Adipose tissue (tissue), 3 donors: Measurements from ENCODE around the gene PLGRKT. TPM values are rescaled to one million over a fixed set of nuclear protein-coding genes. Genes with fewer than 3 reads are reported as not detected.
A peak's percentile ranks its signal among the peaks of the same experiment; 100 is the strongest.
"Not testable (repeated sequence)": the region's sequence is repeated elsewhere in the genome, so short reads cannot be mapped to it uniquely, and the experiment has no call there.

Experiments
- H3K27ac ChIP-seq: one replicate; pipeline ENCODE4 v1.5.1; 2013; ENCODE audit warnings: low read depth, low read length
- WGBS, 3 donors: extraction: QIAGEN DNeasy Blood & Tissue Kit; methylation state at CpG; one replicate each; pipeline ENCODE4 v1.1.7; 2013; 5-methylcytosine and 5-hydroxymethylcytosine counted together
- polyA plus RNA-seq, 3 donors: library from polyadenylated mRNA; stranded (reverse); fragments of 200-250 nt; gene quantifications; one replicate each; pipeline ENCODE4 v1.2.3, GENCODE V29; 2013
- donor health status: healthy with polysubstance abuse.
- donor health status: Bipolar disorder and iron deficiency.
- donor health status: healthy.

Gene PLGRKT
- polyA plus RNA-seq = 10 to 100 TPM in 2 of 3 donors, 1 to 10 TPM in 1; 8.4 to 20.2 (median 12.4) TPM

DNA sequence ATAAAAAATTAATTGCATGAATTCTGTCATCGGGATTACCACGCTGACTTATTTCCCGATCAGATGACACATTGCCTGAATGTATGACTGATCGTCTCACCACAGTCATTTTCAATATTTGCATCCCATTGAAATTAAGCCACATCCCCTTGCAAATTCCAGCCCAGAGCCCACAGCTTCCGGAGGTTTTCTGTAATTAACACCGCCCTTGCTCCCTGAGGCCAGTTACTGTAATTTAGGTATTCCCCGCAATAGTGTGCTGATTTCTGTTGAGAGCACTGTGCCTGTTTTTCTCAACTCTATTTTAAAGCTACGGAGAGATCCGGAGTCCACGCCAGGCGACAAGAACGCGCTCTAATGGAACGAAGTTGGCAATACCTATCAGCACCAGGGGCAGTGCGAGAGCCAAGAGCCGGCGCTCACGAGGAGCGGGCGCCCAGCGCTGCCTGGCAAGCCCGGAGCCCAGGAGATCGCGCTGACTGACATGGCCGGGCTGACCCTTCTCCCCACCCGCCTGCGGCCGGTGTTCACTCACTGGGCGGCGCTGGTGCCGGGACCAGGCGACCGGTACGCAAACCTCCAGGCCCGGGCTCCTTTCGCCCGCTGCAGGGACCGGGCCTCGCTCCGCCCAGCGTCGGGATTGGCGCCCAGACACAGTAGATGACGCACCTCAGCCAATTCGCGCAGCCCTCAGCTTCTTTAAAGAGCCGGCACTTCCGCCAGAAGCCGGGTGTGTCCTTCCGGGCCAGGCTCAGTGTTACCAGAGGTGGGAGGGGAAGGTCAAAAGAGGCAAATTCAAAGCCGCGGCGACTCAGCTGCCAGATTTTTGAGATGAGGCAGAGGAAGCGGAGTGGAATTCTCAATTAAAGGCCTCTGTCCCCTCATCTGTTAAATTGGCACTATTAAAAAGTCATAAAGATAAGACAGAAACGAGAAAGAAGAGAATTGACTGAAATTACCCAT lies at the start of gene PLGRKT:
TSS of gene PLGRKT (minus strand) at position 672 of the 963 bp plus-strand sequence. CDS start 5,948 bp downstream, outside the sequence.
- WGBS, 3 donors = 0 to 1% (median 0%) methylated on average over 55 of the region's 55 CpGs

DNA sequence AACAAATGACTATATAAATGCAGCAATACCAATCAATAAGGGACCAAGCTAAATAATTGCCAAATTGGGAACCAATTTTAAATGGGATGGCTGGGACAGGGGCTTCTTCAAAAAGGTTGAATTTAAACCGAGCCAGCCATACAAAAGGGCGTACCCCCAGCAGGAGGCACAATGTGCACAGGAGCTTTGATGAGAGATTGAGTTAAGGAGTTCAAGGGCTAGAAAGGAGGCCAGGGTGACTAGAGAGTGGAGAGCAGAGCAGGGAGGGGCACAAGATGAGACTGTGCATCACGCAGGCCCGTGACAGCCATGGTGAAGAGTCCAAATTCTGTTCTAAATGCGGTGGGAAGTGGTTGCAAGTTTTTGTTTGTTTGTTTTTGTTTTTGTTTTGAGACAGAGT lies 49.3 kb upstream of the PLGRKT start:
- WGBS, 3 donors = 89 to 98% (median 92%) methylated on average over 5 of the region's 5 CpGs
- no peak overlapping the region for H3K27ac ChIP-seq

More for the DNA sequence above, at the start of gene PLGRKT:
- peak within 1 kb of the TSS; percentile 85 for H3K27ac ChIP-seq

DNA sequence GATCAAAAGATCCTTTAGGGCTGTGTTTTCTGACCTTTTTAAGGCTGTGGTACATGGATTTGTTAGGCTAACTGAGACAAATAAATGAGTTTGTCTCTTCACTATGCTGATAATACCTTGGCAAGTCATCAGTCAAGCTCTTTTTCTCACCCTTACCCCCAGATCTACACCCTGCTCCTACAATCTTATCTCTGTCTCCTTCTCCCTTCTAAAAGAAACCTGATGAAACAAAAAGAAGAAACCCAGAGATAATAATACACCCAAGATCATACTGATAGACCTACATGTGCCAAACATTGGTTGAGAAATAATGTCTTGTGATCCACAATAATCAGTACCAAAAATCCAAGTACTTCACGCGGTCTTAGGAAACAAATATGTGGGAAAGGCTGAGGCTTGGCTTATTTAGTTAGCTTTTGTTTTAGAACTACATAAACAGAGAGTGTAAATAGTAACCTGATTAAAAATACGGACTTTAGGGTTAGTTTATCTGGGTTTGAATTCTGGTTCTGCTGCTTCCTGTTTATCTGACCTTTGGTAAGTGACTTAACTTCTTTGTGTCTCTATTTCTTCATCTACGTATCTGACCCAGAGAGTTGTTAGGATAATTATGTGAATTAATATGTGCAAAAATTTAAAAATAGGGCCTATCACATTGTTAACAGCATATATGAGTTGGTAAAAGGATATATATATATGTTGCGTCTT lies 47.8 kb upstream of the PLGRKT start:
- 66 to 89% (median 79%) methylated on average over 5 of the region's 5 CpGs for WGBS, 3 donors
- H3K27ac ChIP-seq = no peak overlapping the region

- WGBS, 3 donors = 61 to 97% (median 69%) methylated on average over 2 of the region's 2 CpGs
- H3K27ac ChIP-seq = no peak overlapping the region
Observed at GRCh38 chr9:5483306-5483705, 45.6 kb upstream of the PLGRKT start.

DNA sequence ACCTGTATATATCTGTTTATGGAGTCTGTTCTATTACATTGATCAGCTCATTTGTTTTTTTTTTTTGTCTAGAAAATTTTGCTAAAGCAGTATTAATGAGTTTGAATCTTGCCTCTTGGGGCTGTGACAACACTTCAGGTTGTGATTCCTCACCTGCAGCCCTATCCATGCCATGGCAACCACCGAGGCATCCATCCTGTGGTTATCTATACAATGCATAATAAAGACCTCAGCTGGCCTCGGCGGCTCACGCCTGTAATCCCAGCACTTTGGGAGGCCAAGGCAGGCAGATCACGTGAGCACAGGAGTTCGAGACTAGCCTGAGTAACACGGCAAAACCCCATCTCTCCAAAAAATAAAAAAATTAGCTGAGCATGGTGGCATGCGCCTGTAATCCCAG lies 44.5 kb upstream of the PLGRKT start:
- 86 to 92% (median 88%) methylated on average over 8 of the region's 8 CpGs for WGBS, 3 donors
- H3K27ac ChIP-seq = no peak overlapping the region

DNA sequence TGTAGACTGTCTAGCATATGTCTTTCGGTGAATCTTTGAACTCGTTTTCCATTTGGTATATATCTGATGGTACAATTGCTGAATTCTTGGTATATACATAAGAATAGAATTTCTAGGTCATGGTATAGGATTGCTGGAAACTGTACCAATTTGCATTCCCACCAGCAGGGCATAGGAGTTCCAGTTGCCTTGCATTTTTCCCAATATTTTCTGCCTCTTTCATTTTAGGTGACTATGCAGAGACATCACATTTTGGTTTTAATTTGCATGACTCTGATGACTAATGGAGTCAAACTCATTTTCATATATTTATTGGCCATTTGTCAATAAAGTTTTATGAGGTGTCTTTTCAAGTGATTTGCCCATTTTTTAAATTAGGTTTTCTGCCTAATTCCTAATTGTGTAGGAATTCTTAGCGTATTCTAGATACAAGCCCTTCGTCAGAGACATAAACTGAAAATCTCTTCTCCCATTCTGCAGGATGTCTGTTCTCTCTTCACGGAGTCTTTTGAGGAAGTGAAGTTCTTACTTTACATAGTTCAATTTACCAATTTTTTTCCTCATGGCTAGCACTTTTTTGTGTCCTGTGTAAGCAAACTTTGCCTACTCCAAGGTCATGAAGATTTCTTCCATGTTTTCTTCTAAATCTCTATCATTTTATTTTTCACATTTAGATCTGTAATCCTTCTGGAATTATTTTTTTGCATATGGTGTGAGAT lies 43.8 kb upstream of the PLGRKT start:
- no peak overlapping the region for H3K27ac ChIP-seq
- 79 to 93% (median 82%) methylated on average over 5 of the region's 5 CpGs for WGBS, 3 donors

DNA sequence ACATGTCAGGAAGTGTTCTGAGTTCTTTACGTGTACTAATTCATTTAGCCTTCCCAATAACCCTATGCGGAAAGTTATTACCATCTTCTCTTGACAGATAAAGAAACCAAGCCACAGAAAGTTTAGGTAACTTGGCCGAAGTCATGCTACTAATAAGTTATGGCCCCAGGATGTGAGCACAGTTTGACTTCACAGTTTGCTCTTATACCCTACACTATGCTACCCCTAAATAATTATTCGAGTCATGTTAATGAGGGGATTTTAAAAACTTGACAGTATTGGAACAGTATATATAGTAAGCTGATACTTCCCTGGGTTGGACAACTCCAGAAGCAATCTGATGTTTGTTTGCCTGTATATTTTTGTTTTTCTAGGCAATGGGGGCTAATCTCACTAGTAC lies 43.2 kb upstream of the PLGRKT start:
- 93 to 96% (median 94%) methylated on average over 4 of the region's 4 CpGs for WGBS, 3 donors
- no peak overlapping the region for H3K27ac ChIP-seq

DNA sequence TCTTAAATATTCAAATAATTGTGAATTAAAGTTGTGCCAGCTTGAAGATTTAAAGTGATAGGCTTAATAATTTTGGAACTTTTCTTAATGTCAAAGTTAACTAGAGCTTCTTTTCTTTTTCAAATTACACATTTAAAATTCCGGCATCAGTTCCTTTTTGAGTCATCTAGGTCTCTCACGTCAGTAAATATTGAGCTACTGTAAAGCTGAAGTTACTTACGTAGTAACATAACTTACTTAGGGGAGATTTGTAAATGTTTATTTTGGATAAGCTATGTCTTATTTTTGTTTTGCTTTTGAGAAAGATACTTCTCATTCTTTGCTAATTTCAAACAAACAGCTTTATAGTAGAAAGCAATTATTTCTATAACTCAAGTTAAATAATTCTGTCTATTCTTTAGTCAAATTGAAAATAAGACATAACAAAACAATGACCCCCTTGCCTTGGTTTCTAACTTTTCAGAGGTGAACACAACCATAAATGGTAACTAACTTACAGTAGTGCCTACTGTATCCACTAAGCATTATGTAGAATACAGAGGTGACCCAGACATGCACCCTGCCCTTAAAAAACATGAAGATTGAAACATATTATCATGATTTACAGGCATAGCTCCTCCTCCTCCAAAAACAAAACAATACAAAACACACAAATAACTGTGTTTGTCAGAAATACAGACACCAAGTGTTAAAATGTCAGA lies 42.4 kb upstream of the PLGRKT start:
- H3K27ac ChIP-seq = no peak overlapping the region
- 77 to 90% (median 82%) methylated on average over 3 of the region's 3 CpGs for WGBS, 3 donors

DNA sequence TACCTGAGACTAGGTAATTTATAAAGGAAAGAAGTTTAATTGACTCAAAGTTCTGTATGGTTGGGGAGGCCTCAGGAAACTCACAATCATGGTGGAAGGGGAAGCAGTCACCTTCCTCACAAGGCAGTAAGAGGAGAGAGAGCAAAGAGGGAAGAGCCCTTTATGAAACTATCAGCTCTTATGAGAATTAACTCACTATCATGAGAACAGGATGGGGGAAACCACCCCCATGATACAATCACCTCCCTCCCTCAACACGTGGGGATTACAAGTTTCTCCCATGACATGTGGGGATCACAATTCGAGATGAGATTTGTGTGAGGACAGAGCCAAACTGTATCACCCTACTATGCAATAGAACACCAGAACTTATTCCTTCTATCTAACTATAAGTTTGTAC lies 40.5 kb upstream of the PLGRKT start:
- no peak overlapping the region for H3K27ac ChIP-seq
- WGBS, 3 donors = 74 to 81% (median 78%) methylated on average over 2 of the region's 2 CpGs

- 91 to 98% (median 96%) methylated on average over 2 of the region's 2 CpGs for WGBS, 3 donors
Observed at GRCh38 chr9:5475611-5476010, 37.9 kb upstream of the PLGRKT start.

DNA sequence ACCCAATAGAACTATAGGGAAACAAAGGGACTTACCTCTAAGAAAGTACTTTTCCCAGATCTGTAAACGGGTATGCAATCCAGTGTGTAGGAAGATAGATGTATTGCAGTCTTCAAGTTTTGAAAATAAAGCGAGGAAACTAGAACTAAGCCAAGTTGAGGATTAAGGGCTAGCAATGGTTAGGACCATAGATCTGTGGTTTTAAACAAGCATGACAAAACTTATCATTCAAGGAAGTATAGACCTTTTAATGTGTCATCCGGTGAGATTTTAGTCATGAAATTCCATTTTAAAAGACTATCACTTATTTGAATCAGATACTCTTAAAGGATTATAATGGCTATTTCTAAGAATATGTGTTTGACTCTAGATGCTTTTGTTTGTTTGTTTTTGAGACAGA lies 33.1 kb upstream of the PLGRKT start:
- no peak overlapping the region for H3K27ac ChIP-seq
- 91 to 96% (median 95%) methylated on average over 3 of the region's 3 CpGs for WGBS, 3 donors

More at GRCh38 chr9:5475611-5476010, 37.9 kb upstream of the PLGRKT start:
- H3K27ac ChIP-seq = not testable (repeated sequence)

DNA sequence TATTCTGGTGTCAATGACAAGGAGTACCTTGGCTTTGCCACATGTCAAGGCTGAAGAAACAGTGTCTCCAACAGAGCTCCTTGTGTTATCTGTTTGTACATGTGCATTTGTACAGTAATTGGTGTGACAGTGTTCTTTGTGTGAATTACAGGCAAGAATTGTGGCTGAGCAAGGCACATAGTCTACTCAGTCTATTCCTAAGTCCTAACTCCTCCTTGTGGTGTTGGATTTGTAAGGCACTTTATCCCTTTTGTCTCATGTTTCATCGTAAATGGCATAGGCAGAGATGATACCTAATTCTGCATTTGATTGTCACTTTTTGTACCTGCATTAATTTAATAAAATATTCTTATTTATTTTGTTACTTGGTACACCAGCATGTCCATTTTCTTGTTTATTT lies 32.4 kb upstream of the PLGRKT start:
- no peak overlapping the region for H3K27ac ChIP-seq
- 82 to 95% (median 92%) methylated on average over 1 of the region's 1 CpG for WGBS, 3 donors

- H3K27ac ChIP-seq = no peak overlapping the region
- 67 to 85% (median 71%) methylated on average over 5 of the region's 5 CpGs for WGBS, 3 donors
Observed at GRCh38 chr9:5468850-5469249, 31.1 kb upstream of the PLGRKT start.

GRCh38 chr9:5466766-5467165 lies 29.0 kb upstream of the PLGRKT start:
- WGBS, 3 donors = 56 to 82% (median 71%) methylated on average over 2 of the region's 2 CpGs
- H3K27ac ChIP-seq = no peak overlapping the region

- no peak overlapping the region for H3K27ac ChIP-seq
- 59 to 84% (median 60%) methylated on average over 1 of the region's 1 CpG for WGBS, 3 donors
Observed at GRCh38 chr9:5466005-5466404, 28.3 kb upstream of the PLGRKT start.

DNA sequence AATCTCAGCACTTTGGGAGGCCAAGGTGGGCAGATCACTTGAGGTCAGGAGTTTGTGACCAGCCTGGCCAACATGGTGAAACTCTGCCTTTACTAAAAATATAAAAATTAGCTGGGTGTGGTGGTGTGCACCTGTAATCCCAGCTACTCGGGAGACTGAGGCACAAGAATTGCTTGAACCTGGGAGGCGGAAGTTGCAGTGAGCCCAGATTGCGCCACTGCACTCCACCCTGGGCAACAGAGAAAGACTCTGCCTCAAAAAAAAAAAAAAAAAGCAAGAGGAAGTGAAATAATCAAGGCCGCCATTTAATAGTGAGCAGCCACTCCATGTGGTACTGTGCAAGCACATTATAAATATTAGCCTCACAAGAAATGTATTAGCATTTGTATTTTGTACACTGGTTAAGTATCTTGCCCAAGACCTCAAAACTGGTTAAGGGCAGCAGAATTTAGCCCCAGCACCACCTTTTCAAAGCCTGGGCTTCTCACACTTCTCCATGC lies 27.2 kb upstream of the PLGRKT start:
- not testable (repeated sequence) for H3K27ac ChIP-seq
- WGBS, 3 donors = 53 to 91% (median 68%) methylated on average over 3 to 4 of the region's 4 CpGs

- H3K27ac ChIP-seq = no peak overlapping the region
- 63 to 92% (median 75%) methylated on average over 1 of the region's 1 CpG for WGBS, 3 donors
Observed at GRCh38 chr9:5460157-5460556, 22.4 kb upstream of the PLGRKT start.

- 69 to 85% (median 80%) methylated on average over 4 of the region's 4 CpGs for WGBS, 3 donors
- H3K27ac ChIP-seq = no peak overlapping the region
Observed at GRCh38 chr9:5459289-5459829, 21.6 kb upstream of the PLGRKT start.
